ENCODE measurements around the gene GPX5.

GPX5 gene

GRCh38 chr6:28563430-28564095 is 37.9 kb downstream of the GPX5 start:
- no peak for DNase-seq

DNA sequence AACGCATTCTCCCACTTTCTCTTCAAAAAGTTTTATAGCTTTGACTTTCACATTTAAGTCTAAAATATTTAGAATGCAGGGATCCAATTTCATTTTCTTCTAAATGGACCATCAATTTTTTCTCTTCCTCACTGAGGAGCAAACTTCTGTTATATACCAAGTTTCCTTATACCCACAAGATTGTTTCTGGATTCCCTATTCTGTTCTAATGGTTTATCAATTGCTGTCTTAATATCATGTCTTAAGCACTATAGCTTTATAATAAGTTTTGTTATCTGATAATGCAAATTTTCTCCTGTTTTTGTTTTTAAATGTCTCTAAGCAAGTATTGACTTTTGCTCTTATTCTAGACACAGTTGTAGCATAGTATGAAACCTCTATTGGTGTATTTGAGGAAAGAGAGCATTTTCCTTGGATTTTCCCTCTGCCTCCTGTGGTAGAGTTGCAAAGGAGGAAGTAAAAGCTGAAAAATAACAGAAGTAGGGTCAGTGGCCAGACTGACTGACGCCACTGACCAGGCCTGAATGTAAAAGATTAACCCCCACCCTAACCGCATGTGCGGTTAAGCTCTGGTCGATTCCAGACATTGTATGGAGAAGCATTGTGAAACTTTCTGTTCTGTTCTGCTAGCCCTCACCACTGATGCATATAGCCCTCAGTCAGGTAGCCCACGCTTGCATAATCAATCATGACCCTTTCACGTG is 40.3 kb downstream of the GPX5 start:
- DNase-seq, result no peak

- no peak for DNase-seq
Observed at GRCh38 chr6:28566527-28567252, 41.0 kb downstream of the GPX5 start.

- no peak for DNase-seq
Observed at GRCh38 chr6:28567506-28567905, 41.8 kb downstream of the GPX5 start.

DNA sequence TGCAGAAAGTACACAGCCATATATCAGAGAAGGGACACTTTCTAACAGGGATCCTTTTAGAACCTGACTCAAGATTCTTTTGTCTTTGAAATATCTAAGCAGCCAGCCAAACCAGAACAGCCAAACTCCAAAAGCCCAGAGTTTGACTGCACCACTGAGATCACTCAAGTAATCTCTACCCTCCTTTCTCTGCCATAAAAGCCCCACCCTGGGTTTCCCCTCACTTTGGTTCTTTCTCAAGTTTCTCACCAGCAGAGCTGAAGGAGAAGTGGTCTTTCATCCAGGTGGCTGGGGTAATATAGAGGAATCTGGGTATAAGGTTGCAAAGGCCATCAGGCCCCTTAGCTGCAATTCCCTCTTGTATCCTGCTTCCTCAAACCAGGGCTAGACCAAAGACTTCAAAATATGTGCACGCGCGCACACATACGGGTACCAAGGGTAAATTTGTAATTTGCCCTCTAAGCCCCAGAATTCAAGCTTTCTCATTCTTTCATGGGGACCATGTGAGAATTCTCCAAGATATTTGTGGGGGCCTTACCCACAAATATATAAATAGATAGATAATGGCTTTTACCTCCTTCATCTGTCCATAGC is 42.9 kb downstream of the GPX5 start:
- DNase-seq, result no peak

DNA sequence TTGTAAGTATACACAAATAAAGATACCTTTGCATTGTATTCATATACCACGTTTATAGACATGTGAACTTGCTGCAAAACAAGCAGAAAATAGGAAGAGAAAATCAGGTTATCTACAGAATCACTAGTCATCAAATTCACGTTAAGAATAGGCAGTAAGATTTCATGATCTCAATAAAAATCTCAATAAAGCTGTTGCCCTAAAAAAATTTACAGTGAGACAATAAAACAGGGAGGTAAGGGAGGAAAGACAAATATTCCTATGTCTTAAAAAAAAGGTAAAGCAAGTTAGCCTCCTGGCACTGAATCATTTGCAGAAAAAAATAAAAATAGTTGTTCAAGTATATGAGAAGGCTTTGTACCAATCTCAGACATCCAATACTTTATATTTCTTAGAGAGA is 44.1 kb downstream of the GPX5 start:
- DNase-seq, result no peak

DNA sequence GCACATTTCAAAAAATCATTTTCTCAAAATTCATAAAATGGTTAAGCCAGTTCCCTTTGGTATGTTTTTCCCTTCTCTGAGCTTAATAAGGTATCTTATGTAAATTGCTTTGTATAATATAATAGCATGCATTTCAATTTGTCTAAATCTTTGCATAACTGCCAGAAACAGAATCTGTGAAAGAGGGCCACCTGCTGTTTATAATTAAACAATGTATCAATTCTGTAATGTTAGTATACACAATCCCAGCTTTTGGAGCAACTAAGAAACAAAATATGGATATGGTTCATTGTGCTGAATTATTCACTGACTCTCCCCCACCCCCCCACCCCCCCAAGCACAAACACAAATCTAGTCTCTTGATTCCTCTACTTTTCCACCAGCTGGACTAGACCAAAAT is 54.8 kb downstream of the GPX5 start:
- no peak for DNase-seq

- DNase-seq, result no peak
Observed at GRCh38 chr6:28583463-28583862, 57.8 kb downstream of the GPX5 start.

All from T1000 (cell line).